HEK293T (cell line): ENCODE results near the gene APOB.

Experiments used
- CTBP1 ChIP-seq: fragments of 450-650 bp; IDR thresholded peaks from 2 replicates; pipeline ENCODE4 v1.6.1; 2016; ENCODE audit warnings: borderline replicate concordance
- TARDBP ChIP-seq: fragments of 450-650 bp; IDR thresholded peaks from 2 replicates; pipeline ENCODE4 v1.6.1; 2016

DNA sequence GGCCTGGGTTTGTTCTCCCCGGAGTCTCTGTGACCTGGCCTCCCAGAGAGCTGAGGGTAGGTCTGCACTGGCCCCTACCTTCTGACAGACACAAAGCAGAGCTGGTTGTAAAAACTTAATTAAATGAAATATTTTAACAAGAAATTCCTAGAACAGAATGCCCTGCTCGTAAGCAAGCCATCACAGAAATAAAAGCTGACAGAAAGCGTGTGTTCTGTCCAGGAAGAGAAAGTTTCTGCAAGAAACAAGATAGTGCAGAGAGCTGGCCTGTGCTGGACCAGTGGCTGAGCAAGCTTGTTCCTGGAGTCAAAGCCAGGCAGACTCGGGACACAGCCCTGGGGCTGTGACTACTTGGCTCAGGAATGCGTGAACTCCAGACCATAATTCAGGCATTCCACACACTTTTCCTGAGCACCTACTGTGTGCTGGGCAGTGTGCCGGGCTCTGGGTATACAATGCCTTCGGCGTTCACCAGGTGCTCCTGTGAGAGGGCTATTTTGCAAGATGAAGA, 51.6 kb downstream of the APOB start:
- TF ChIP-seq TARDBP (no peak), CTBP1 (no peak)
